GM19025 (cell line): Measurements from ENCODE around the gene TAF5L.
"Not testable (repeated sequence)": the region's sequence is repeated elsewhere in the genome, so short reads cannot be mapped to it uniquely, and the experiment has no call there.

ENCODE experiments used
- ATAC-seq: cut with Tn5 transposase; IDR thresholded peaks from one replicate; pipeline ENCODE4 v1.9.1; 2021; ENCODE audit warnings: mild to moderate bottlenecking, low read depth, moderate library complexity; ENCODE audit not compliant: unreplicated experiment

Gene TAF5L

GRCh38 chr1:229608590-229608989 lies 17.3 kb downstream of the TAF5L start:
- no peak for ATAC-seq

DNA sequence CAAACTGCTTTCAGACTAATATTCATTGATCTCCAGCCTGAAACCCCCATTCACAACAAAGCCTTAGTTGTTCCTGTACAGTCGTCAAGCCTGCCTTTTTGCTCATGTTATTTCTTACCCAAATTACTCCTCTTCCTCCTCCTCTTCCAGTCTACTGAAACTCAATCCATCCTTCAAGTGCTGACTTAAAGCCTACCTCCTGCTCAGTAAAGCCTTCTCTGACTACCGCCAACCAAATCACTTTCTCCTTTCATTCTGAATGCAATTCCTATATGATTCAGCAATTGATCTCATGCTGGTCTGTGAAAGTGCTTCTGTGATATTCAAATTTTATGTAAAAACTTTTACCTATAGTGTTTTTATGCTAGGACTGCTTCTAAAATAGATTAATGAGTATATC lies 18.6 kb downstream of the TAF5L start:
- ATAC-seq = no peak

DNA sequence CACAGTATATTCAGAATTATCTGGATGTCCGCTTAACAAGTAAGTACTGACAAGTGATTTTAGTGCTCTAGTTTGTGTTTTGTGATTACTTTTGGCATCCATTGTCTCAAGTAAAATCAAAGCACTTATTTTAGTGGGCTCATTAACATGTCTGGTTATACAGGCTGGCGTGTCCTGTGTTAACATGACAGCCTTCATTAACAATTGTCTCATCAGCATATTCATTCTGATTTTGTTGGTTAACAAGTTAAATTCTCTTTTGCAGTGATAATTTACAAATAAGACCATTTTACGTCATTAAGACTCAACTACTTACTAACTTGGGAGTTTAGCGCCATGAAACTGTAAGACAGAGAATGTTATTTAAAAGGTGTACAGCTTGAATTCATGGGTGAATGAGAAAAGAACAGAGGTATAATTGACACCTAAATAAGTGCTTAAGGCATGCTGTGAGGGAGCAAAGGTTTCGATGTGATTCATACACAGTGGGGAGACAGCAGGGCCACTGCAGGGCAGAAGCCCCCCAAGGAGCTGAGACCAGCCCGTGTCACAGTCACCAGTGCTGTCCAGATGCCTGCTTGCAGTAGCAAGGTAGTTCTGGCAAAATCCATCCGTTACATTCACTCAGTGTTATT lies 22.4 kb downstream of the TAF5L start:
- no peak for ATAC-seq

DNA sequence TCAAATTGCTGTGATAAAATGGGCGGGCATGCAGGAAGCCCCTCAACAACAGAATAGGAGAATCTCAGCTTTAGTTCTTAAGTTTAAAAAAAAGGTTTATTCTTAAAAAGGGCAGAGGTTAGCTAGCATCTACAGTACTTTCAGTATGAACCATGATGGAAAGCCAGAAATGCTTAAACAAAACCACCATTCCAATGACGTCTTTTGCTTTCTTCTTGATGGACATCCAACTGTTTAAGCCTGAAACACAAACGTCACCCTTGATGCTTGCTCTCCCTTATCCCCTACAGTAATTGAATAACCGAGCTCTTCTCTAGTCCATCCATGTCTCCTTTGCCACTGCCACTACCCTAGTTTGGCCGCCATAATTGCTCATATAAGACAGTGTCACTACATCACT lies 25.7 kb downstream of the TAF5L start:
- ATAC-seq = no peak

DNA sequence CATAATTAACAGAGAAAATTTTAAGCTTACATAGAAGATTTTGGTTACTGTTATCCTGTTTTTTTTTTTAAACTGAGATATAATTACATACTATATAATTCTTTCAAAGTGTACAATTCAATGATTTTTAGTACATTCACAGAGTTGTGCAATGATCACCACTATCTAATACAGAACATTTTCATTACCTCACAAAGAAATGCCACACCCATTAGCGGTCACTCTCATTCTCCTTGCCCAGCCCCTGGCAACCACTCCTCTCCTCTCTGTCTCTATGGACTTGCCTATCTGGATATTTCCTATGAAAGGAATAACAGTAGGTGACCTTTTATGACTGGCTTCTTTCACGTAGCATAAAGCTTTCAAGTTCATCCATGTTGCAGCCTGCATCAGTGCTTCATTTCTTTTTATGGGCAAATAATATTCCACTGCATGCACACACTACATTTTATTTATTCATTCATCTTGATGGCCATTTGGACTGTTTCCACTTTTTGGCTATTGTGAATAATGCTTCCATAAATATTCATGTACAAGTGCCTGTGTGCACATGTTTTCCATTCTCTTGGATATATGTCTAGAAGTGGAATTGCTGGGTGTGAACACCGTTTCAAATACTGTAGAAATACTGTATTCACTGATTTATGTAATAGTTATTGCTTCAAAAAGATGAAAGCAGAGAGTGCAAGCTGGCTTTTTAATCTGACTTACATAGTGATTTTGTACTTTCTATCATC lies 26.5 kb downstream of the TAF5L start:
- ATAC-seq = no peak

GRCh38 chr1:229597877-229598276 lies 28.0 kb downstream of the TAF5L start:
- ATAC-seq = no peak

GRCh38 chr1:229596925-229597699 lies 28.8 kb downstream of the TAF5L start:
- no peak for ATAC-seq

DNA sequence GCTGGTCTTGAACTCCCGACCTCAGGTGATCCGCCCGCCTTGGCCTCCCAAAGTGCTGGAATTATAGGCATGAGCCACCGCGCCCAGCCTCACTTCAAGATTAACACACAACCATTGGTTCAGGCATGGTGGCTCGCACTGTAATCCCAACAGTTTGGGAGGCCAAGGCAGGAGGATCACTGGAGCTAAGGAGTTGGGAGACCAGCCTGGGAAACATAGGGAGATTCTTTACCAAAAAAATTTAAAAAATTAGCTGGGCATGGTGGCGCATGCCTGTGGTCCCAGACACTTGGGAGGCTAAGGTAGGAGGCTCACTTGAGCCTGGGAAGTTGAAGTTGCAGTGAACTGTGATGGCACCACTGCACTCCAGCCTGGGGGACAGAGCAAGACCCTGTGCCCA lies 30.0 kb downstream of the TAF5L start:
- ATAC-seq = not testable (repeated sequence)

DNA sequence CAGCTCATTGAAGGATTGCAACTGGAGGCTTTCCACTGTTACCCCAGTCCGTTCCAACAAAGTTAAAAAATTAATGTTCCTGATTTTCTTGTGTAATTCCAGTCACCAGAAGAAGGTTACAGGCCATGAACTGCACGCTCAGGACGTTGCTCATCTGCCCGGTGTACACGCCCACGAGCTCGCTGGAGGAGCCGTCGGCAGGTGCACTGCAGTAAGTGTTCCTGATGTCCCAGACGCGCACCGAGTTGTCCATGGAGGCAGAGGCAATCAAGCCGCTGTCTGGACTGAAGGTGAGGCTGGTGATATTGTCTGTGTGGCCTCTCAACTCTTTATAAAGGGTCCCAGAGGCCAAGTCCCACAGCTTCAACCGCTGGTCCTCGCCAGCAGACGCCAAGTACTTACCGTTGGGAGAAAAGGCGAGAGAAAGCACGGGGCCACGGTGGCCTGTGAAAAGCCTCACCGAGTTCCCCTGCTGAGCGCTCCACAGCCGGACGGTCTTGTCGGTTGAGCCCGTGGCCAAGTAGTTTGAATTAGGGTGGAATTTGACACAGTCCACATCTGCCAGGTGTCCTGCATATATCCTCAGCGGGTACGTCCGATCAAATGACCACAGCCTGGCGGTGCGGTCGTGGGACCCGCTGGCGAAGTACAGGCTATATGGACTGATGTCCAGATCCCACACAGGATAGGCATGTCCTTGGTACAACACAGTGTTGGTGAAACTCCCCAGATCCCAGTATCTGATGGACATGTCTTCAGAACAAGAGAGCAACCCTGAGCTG lies 31.5 kb downstream of the TAF5L start:
- no peak for ATAC-seq

- ATAC-seq = no peak
Measured at GRCh38 chr1:229593800-229594199, 32.1 kb downstream of the TAF5L start.

GRCh38 chr1:229590119-229590518 lies 35.8 kb downstream of the TAF5L start:
- ATAC-seq = no peak

- no peak for ATAC-seq
Measured at GRCh38 chr1:229585338-229585737, 40.6 kb downstream of the TAF5L start.

- ATAC-seq = no peak
Measured at GRCh38 chr1:229582715-229583114, 43.2 kb downstream of the TAF5L start.

DNA sequence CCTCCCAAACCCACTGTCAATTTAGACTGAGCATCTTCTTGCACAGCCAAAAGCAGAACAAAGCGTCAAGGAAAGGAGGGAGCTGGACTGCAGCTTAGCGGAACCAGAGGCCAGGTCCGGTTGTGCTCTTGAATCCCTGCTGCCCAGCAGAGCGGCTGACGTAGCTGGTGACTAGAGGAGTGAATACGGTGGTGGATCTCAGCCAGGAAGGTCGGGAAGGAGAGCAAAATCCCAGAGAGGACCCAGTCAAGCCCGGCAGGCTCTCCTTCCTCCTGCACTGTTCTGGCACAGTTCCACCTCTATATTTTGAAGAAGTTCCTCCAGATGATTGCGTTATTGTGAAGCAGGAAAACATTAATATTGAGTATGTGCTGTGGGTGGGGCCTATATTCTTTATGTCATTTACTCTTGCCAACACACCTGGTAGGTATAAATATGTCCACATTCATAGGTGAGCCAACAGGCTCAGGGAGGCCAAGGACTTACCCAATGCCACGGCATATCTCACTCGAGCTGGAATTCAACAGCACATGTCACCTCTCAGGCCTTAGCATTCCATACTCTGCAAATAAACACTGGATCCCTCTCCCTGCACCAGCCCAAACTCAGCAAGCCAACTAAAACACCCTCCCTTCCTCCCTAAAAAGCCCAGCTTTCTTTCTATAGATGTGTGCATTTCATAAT lies 43.8 kb downstream of the TAF5L start:
- no peak for ATAC-seq

- no peak for ATAC-seq
Measured at GRCh38 chr1:229581485-229581884, 44.4 kb downstream of the TAF5L start.

- no peak for ATAC-seq
Measured at GRCh38 chr1:229579059-229579673, 46.8 kb downstream of the TAF5L start.

- no peak for ATAC-seq
Measured at GRCh38 chr1:229578168-229579058, 47.5 kb downstream of the TAF5L start.

GRCh38 chr1:229574679-229575442 lies 51.1 kb downstream of the TAF5L start:
- no peak for ATAC-seq
